GM18951 (cell line): Measurements from ENCODE around the gene NEUROD2.

Source experiments
- POLR2A ChIP-seq: IDR thresholded peaks from 4 replicates; pipeline ENCODE4 v1.6.1; 2011; ENCODE audit warnings: mild to moderate bottlenecking; ENCODE audit not compliant: insufficient read length, insufficient read depth; ENCODE audit errors: extremely low read depth
- in situ Hi-C: fragments of 300-500 bp; cut with MboI; formaldehyde crosslinking; loops from one replicate; pipeline ENCODE4 v1.12.0; 2022; ENCODE audit warnings: low sequenced_read_pairs, mixed read lengths, inconsistent platforms; ENCODE audit not compliant: unreplicated experiment

The NEUROD2 gene

DNA sequence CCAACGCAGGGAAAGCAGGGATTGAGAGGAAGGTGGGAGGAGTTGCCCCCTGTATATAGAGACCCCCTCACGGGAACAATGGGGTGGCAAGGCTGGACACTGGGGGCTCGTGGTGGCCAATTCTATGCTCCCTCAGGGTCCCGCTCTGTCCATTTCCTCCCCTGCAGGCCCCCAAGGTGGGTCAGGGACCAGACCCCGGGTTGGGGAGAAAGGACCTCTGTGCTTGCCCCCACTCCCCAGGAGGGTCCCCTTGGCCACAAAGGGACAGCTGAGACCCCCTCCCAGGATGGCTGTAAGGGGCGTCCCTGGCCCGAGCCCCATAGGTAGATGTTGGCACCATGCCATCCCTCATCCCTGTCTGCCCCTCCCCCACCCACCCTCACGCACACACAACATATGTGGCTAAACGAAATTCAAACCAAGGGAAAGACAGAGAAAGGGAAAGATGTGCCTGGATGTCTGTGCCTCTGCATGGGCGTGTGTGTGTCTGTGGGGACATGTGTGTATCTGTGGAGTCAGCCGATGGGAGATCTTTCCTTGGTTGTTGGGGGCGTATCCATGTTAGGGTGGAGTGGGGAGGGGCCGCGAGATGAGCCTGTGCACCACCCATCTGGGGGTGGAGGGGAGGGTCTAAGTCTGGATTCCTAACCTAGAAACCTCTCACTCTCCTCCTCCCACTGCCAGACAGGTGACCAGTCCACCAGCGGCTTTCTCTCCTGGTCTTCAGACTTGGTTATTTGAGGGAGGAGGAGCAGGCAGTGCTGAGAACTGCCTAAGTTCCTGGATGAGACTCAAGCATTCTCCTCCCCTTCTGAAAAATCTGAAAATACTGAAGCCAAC, 642 bp upstream of the NEUROD2 start:
- TF ChIP-seq POLR2A, result no peak
- in situ Hi-C loops, result no loop called here

GRCh38 chr17:39607057-39607850, 466 bp downstream of the NEUROD2 start:
- in situ Hi-C loops, result no loop called here
- no peak for TF ChIP-seq POLR2A

- TF ChIP-seq POLR2A, result no peak
- in situ Hi-C loops, result no loop called here
These were observed 1.2 kb downstream of the NEUROD2 start for GRCh38 chr17:39606434-39607056.

DNA sequence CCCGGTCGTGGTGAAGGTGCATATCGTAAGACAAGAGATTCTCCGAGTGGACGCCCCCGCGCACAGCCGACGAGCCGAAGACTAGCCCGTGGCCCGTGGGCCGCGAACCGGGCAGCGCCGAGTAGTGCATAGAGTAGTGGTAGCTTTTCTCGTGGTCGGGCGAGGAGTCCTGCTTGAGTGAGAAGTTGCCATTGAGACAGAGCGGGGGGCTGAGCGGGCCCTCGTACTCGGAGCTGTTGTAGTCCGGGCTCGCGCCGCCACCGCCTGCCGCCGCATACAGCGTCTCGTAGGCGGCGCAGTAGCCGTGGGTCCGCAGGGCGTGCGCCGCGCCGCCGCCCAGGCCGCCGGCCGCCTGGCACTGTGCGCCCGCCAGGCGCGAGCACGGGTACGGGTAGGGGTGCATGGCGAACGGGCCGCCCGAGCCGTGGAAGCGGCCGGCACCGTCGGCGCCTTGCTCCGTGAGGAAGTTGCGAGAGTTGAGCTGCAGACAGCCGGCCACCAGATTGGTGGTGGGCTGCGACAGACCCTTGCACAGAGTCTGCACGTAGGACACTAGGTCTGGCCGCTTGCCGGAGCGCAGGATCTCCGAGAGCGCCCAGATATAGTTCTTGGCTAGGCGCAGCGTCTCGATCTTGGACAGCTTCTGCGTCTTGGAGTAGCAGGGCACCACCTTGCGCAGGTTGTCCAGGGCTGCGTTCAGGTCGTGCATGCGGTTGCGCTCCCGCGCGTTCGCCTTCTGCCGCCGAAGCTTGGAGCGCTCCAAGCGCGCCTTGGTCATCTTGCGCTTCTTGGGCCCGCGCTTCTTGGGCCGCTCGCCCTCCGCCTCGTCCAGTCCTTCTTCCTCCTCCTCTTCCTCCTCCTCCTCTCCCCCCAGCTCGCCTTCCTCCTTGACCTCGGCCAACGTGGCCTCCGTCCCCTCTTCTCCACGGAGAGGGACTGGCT, 2.0 kb downstream of the NEUROD2 start:
- TF ChIP-seq POLR2A, result no peak
- in situ Hi-C loops, result no loop called here

GRCh38 chr17:39604911-39605491, 2.7 kb downstream of the NEUROD2 start:
- no peak for TF ChIP-seq POLR2A
- in situ Hi-C loops, result no loop called here

DNA sequence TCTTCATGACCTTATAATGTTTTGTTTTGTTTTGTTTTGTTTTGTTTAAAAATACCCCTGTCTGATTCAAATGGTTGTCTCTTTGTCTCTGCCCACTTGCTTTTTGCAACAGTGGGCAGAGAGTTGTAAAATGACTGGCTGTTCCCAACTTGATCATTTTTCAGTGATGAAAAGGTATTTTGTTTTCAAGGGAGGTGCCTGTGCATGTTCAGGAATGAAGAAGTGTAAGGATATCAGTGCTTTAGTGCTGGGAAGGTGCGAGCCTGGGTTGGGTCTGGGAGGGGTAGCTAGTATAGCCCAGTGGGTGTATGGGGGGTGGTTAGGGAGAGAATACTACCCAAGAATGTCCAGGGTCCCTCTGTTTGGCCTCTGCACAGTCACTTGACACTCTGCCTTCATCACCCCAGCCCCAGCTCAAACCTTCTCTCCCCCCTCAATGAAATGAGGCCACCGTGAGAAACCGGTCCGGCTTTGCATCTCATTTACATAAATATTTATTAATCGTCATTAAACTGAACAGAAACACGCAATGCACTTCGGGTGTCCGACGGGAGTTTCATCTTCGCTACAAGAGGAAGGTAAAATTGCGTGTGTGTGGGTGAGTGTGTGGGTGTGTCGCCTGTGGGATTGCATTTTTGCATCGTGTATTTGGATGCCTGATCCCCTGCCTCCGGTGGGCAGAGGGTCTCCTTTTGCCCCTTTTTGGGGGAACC, 4.3 kb downstream of the NEUROD2 start:
- in situ Hi-C loops, result no loop called here
- TF ChIP-seq POLR2A, result no peak

DNA sequence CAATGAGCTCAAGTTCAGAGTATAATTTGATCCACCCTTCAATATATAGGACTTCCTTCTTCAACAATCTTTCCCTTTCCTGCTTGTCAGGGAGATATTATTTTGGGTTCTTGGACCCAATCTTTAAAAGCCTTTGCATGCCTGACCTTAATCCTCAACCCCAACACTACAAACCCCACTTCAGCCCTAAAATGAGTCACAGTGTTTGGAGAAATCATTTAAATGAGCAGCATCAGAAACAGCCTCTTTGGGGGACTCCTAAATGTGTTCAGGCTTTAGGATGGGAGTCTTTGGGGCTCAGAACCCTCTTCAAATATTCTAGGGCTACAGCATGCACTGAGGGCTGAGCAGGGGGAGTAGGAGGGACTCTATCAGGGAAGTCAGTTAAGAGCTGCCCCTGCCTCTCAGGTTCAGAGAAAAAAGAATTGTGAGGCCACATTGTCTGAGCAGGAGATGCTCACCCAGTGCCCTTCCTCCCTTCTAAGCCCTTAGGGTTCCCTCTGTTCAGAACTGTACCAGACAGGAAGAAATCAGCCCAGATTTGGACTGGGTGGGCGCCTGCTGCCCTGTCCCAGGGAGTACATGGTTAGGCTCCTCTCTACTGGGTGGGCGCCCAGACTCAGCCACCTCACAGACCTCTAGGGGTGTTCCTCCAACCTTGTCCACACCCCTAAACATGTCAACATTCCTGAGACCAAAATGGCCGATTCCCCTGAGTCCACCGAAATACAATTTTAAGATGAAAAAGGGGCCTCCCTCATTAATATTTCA, 5.0 kb downstream of the NEUROD2 start:
- in situ Hi-C loops, result no loop called here
- no peak for TF ChIP-seq POLR2A

- no peak for TF ChIP-seq POLR2A
- in situ Hi-C loops, result no loop called here
These were observed 5.8 kb downstream of the NEUROD2 start for GRCh38 chr17:39601758-39602532.

GRCh38 chr17:39600997-39601597, 6.6 kb downstream of the NEUROD2 start:
- in situ Hi-C loops, result no loop called here
- TF ChIP-seq POLR2A, result no peak

- TF ChIP-seq POLR2A, result no peak
- in situ Hi-C loops, result no loop called here
These were observed 7.3 kb downstream of the NEUROD2 start for GRCh38 chr17:39600288-39600996.
